Measurements from ENCODE around the gene SLC52A1.
"Not testable (repeated sequence)": the region's sequence is repeated elsewhere in the genome, so short reads cannot be mapped to it uniquely, and the experiment has no call there.

The SLC52A1 gene

DNA sequence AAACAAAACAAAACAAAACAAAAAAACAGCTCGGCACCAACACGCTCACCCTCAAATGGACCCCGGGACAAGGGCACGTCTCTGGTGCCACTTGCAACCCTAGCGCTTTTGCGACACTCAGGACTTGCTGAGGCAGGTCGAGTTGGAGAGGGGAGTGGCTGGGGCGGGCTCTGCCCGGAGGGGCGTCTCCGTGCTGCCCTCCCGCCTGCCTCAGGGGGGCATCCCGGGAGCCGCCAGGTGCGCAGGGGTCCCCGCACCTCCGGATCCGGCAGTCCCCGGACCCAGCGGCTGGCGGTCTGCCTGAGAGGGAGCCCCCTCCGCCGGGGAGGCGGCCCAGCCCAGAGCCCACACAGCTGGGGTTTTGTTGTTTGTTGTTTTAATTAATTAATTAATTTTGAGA, at the start of gene SLC52A1:
TSS of gene SLC52A1 (minus strand) at position 112 of the 400 bp plus-strand sequence. CDS start 820 bp downstream, outside the sequence.
- no peak for DNase-seq (ENCODE audit: low read depth)

DNA sequence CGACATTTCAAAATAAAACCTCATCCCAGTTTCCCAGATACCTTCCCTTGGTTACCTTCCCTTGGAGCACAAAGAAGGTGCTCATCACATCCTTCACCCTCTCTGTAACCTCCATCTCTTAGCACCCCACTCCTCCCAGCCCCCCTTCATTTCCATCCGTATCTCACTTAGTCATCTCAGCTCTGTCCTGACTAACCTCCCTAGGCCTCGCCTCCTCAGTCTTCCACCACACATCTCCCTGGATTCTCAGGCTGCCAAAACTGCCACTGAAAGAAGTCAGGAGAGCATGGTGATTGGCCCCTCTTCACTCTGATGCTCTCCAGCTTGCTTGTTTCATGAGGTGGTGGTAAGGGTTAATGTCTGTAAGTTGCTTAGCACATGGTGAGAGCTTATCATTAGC, 45.4 kb upstream of the SLC52A1 start:
- no peak for DNase-seq (ENCODE audit: low read depth)

DNA sequence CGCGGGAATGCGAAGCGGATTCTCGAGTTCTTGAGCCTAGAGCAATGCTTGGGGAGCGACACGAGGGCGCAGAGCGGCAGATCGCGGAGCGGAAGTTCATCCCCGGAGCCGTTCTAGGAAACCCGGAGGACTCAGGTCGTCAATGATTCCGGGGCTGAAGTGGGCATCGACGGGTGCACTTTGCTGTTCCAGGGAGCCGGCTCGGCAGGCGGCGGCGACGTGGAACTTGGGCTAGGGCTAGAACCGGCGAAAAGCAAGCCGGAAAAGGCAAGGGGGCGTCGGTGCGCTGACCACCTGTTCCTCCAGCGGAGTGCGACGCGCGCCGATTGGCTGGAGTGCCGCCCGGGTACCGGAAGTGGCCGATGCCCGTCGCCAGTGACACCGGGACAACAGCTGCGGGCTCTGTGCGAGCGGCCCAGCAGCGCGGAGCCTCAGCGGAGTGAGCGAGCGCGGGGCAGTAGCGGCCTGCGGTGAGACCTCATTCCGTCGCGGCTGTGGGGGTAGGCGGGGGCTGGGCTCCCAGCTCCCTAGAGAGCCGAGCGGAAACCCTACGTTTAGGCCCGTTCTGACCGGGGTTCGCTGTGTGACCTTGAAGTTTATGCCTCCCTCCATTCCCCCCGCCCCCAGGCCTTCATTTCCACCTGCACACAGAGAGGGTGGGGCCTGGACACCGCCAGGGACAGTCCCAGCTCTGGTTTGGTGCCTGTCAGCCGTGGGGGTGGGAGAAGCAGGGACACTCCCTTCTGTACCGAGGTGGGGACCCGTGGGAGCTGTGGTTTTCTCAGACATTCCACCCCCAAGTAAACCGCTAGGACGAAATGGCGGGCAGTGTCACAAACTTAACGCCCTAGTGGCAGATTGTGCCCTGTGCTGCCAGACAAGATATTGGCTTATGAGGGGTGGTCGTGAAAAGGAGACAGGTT, 43.1 kb upstream of the SLC52A1 start, which contains the start of gene ZFP3:
TSS of gene ZFP3 (plus strand) at position 362 of the 923 bp plus-strand sequence. CDS start 13,038 bp downstream, outside the sequence.
- peak; percentile 44 for DNase-seq (ENCODE audit: low read depth)

DNA sequence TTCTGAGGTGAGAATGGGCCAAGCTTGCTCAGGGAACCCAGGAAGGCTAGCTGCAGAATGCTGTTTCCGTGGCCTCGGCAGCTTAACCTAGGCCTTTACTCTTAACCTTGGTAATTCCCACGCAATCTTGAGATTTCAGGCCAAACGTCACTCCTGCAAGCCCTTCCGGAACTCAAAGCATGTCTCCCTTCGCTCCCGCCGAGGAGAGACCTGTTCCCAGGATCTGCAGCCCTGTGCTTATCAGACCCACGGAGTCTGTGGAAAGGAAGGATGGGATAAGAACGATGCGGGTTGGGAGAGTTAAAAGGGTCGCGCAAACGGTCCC, 42.5 kb upstream of the SLC52A1 start:
- no peak for DNase-seq (ENCODE audit: low read depth)

DNA sequence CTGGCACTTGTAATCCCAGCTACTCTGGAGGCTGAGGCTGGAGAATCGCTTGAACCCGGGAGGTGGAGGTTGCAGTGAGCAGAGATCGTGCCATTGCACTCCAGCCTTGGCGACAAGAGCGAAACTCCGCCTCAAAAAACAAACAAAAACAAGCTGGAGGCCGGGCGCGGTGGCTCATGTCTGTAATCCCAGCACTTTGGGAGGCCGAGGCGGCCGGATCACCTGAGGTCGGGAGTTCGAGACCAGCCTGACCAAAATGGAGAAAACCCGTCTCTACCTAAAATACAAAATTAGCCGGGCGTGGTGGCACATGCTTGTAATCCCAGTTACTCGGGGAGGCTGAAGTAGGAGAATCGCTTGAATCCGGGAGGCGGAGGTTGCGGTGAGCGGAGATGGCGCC, 42.0 kb upstream of the SLC52A1 start:
- not testable (repeated sequence) for DNase-seq (ENCODE audit: low read depth)

DNA sequence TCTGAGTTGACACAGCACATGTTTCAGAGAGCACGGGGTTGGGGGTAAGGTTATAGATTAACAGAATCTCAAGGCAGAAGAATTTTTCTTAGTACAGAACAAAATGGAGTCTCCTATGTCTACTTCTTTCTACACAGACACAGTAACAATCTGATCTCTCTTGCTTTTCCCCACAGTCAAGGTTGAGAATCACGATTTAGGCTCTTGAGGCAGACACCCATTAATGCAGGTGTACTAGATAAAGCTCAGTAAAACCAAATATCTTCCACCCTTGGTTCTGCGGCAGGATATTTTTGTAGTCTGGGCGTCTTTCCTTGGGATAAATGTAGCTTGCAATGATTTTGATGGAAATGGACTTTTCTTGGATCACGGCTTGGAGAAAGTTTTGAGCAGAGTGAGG, 40.2 kb upstream of the SLC52A1 start:
- not testable (repeated sequence) for DNase-seq (ENCODE audit: low read depth)

DNA sequence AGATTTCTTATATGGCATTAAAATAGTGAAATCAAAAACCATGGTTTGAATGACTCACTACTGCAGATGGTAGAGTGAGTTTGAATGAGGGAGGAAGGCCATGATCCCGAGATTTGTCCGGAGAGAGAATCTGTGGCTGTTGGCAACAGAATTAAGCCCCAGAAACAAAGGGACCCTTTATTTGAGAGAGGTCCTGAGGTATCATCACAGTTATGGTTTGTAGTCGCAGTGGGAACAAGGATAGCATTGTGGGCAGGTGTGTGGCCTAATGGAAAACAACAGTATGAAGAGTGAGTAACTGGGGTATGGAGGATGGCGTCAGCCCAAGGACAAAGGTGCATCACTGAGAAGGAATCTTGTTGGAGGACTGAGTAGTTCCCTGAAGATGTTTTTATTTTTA, 34.5 kb upstream of the SLC52A1 start:
- no peak for DNase-seq (ENCODE audit: low read depth)

DNA sequence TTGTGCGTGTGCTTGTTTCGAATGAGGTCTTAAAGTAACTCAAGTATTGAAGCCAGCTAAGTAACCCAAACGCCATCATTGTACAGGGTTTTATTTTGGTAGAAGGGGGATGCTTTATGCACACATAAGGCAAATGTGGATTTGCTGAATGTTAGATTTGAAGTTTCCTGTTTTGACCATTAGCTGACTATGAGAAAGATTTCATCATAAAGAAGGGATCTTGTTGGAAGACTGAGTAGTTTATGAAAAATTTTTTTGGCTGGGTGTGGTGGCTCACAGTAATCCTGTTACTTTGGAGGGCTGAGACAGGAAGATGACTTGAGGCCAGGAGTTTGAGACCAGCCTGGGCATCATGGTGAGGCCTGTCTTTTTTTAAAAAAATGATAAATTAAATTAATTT, 33.0 kb upstream of the SLC52A1 start:
- DNase-seq (ENCODE audit: low read depth): no peak

DNA sequence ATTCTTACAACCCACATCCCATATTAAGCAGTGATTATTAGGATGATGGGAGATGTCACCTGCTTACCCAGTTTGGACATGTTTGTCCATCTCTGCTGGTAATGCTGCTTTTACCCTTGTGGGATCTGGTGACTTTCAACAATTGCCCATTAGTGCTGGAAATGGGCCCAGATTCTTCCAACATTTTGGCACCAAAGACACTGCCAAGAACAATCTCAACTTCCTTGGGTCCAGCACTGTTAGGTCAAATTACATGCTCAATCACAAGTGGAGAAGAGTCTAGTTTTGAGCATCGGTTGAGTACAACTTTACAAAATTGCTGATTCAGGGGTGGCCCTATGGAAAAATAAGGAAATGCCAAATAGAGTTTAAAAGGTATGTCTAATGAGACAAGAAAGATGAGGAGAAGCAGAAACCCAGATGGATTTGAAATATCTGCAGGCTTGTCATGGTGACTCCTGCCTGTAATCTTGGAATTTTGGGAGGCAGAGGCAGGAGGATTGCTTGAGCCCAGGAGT, 30.1 kb upstream of the SLC52A1 start:
- no peak for DNase-seq (ENCODE audit: low read depth)

DNA sequence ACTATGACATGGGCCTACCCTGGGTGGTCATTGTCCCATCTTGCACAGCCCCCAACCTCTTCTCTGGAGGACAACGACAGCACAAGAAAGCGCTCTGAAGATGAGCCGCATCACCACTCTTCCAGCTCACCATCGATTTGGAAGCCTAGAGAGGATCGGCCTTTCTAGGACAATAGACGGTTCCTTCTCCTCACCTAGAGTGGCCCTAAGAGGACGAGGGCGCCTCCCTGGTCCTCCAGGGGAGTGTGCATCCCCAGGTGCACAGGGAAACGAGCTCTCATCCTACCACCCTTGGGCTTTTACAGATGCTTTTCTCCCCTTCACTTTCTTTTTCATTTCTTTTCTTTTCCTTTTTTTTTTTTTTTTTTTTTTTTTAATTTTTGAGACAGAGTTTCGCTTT, 20.3 kb upstream of the SLC52A1 start:
- no peak for DNase-seq (ENCODE audit: low read depth)

DNA sequence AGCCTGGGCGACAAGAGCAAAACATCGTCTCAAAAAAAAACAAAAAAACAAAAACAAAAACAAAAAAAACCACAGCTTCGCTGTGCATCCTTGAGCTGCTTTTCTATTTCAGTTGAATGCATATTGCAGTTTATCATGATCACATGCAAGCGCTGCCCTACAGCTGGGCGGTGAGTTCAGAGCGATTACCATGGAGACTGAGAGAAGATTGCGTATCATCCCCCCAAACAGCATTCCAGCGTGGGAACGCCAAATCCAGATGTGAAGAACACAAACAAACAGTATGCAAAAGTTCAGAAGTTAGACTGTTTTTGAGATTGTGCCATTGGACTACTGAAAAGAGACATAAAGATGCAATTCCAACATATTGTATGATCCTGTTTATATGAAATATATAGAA, 15.1 kb upstream of the SLC52A1 start:
- no peak for DNase-seq (ENCODE audit: low read depth)

DNA sequence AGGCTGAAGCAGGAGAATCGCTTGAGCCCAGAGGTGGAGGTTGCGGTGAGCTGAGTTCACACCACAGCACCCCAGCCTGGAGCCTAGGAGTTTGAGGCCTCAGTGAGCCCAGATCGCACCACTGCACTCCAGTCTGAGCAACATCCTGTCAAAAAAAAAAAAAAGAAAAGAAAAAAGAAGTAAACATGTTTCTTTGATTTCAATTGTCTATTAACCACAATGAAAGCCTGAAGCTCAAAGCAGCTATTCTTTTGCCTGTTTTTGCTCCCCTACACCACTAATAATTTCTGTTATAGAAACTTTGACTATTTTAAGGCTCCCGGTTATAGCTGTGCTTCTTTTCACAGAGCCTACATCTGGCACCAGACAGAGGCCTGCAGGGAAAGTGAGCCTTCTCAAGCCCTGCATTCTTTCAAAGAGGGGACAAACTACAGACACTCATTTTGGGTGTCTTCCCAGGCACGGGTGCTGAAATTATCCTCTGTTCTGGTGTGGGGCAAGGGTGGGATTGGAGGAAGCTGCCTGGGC, 14.2 kb upstream of the SLC52A1 start:
- DNase-seq (ENCODE audit: low read depth): peak; percentile 8

DNA sequence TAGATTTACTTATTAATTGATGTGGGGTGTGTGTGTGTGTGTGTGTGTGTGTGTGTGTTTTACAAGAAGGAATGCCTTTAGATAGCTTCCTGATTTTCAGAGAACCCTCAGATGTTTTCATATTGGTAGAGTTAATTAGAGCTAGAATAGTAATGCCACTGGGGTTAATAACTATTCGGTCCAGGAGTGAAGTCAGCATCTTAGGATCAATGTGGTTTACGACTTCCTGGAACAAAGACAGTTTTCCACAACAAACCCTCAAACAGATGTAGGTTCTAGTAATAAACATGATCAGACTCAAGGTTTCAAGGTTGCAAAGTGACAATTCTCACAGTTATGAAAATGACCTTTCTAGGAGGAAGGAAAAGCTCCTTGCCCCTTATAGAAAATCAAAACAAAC, 12.2 kb upstream of the SLC52A1 start:
- no peak for DNase-seq (ENCODE audit: low read depth)

DNA sequence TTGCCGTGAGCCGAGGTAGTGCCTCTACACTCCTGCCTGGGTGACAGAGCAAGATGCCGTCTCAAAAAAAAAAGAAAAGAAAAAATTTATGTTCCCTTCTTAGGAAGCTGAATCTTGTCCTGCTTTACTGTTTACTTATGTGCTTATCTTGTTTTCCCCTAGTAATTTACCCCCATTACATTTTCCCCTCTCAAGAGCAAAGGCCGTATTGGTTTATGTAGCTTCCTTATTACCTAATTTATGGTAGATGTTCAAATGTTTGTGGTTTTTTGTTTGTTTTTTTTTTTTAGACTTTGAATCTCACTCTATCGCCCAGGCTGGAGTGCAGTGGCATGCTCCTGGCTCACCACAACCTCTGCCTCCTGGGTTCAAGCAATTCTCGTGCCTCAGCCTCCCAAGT, 10.3 kb upstream of the SLC52A1 start:
- no peak for DNase-seq (ENCODE audit: low read depth)

DNA sequence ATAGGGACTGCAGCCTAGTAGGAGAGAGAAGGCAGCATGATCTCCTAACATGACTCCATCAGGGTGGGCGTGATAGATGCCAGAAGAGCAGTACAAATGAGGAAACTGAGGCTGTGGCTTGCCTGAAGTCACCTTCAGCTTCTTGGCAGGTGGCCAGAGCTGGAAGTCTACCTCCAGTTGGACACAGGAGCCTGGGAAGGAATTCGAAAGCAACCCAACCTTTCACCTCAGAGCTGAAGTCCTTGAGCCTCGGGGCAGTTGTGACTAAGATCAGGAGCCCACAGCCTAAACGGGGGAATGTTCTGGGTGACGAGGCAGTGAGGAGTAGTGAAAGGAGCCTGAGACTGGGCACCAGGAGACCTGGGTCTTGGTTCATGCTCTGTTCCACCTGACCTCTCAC, 9.4 kb upstream of the SLC52A1 start:
- DNase-seq (ENCODE audit: low read depth): no peak

DNA sequence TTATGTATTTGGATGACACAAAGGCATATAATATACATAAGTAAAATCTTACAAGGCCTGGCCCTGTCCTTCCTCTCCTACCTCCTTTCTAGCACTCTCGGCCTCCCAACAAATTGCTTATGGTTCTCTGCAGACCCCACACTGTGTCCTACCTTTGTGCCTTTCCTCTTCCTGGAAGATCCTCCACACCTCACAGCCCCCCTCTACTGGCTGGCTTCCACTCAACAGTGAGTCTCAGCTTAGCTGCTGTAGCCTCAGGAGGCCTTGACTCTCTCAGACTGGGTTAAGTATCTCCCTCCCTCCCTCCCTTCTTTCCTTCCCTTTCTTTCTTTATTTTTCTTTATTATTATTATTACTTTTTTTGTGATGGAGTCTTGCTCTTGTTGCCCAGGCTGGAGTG, 8.3 kb upstream of the SLC52A1 start:
- no peak for DNase-seq (ENCODE audit: low read depth)

DNA sequence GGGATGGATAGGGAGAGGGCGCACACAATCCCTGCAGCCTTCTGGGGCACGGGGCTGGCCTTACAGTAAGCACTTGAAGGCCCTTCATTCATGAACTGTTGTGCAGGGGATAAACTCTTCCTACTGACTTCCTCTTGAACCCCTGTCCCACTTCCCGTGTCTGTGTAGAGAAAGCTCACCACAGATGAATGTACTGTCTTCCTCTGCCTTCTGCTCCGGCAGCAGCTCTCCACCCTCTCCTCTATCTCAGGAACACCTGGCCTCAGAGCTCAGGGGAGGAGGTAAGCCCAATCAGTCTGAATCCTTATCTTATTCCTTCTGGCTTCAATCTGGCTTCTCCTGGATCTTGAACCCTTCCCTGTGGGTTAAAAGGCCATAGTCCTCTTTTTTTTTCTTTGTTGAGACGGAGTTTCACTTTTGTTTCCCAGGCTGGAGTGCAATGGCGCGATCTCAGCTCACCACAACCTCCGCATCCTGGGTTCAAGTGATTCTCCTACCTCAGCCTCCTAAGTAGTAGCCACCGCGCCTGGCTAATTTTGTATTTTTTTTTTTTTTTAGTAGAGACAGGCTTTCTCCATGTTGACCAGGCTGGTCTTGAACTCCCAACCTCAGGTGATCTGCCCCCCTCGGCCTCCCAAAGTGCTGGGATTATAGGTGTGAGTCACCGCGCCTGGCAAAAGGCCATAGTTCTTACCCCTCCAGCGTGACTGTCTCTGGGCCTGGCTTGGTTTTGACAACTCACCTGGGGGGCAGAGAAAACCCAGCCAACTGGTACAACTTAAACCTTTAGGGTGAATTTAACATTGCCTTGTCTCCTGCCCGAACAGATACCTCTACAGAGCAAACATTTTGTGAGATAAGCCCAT, 7.2 kb upstream of the SLC52A1 start:
- DNase-seq (ENCODE audit: low read depth): no peak

DNA sequence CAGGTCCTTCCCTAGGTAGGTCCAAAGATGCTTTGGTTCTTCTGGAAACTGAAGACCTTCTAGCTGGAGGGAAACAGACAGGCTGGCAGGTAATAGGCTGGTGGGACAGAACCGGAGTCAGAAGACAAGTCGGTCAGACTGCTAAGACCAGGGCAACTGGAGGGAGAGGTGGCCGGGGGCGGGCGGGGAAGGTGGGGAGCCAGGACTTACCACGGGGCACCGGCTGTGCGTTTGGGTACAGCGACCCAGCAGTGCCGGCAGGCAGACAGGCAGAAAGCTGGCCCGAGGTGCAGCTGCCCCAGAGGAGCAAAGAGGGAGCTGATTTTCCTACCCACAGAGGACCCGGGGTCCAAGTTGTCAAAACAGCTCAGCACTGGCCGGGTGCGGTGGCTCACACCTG, 575 bp downstream of the SLC52A1 start:
- DNase-seq (ENCODE audit: low read depth): no peak

DNA sequence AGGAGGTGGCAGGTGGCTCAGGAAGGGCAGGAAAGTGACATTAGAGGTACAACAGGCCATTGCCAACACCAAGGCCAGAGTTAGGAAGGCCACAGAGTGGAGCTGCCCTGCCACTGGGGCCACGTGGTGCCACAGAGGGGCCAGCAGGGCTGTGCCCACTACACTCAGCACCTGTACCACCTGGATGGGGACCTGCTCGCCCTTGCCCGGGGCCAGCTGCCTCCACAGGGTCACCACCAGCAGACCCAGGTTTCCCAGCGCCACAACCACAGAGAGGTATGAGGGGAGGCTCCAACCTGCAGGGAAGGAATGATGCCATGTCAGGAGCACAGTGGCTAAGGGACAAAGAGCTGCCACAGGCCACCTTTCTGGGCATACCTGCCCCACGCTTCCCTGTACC, 1.2 kb downstream of the SLC52A1 start:
- no peak for DNase-seq (ENCODE audit: low read depth)

DNA sequence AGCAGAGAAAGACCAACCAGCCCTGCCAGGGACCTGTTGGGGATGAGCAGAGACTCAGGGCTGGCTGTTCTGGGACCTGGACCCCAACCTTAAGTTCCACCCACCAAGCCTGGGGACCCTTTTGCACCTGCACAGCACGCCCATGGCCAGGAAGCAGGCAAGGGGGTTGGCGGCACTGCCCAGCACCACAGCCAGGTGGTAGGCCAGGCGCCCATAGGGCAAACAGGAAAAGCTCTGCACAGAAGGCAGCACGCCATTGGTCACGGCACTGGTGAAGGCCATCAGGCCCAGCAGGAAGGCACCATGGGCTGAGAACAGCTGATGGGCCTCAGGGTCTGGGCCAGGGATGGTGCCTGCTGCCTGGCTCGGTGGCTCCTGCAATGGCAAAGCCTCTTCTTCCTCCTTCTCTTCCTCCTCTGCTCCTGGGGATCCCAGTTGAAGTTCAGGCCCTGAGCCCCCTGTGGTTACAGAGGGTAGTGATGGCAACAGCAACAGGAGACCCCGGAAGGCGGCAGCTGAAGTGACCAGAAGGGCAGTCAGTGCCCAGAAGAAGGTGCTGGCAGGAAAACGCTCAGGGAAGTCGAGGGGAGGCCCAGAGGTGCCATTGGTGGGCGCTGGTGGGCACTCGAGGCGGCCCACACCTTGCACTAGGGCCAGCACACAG, 1.7 kb downstream of the SLC52A1 start:
- no peak for DNase-seq (ENCODE audit: low read depth)

DNA sequence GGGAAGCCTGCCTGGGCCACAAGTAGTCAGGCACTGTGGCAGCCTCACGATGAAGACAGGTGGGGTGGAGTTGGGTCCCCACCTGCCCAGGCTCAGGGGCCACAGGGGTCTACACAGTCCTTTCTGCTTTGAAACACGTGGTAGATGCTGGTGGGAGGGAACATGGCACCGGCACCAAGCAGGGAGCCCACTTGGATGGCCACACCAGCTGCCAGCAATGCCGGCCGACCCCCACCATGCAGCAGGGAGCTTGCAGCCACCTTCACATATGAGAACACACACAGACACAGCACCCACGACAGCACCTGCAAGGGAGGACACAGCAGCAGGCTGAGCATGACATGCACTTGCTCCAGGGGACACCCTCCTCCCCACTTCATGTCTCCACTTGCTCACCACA, 2.4 kb downstream of the SLC52A1 start:
- DNase-seq (ENCODE audit: low read depth): no peak

All from stimulated activated CD8-positive, alpha-beta memory T cell treated with anti-CD3 and anti-CD28 coated beads, Interleukin-15, amount 100 ng/mL, for 1 hour (primary cell).